Stimulated activated CD4-positive, alpha-beta T cell treated with anti-CD3 and anti-CD28 coated beads, Interleukin-2, amount 100 ng/mL, for 48 hours (primary cell): ENCODE data around the gene PSD2.

Experiments used
- DNase-seq, 2 donors: peaks; one replicate each; pipeline ENCODE4 v3.0.0-alpha.2; 2020

PSD2 gene

GRCh38 chr5:139763930-139764791, 31.4 kb upstream of the PSD2 start:
- no peak for DNase-seq

DNA sequence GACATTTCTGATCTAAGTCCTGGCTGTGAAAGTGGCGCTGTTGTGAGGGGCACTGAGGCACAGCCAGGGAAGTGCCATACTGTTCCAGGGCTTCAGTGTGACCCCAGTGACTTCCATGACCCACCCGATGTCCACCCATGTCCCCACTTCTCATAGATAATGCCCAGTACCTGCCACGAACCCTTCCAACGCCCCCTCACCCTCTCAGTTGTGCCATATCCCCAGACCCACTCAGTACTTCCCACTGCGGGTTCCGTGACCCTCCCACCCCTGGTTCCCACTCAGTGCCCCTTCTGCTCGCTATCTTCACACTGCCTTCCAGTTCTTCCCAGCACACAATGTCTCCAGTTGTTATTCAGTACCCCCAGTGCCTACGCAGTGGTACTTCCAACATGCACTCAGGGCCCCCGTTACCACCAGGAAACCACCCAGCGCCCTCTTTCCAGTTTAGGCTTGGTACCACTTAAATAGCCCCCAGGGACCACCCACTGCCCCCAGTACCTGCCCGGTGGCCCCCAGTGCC, 30.7 kb upstream of the PSD2 start:
- DNase-seq = no peak

DNA sequence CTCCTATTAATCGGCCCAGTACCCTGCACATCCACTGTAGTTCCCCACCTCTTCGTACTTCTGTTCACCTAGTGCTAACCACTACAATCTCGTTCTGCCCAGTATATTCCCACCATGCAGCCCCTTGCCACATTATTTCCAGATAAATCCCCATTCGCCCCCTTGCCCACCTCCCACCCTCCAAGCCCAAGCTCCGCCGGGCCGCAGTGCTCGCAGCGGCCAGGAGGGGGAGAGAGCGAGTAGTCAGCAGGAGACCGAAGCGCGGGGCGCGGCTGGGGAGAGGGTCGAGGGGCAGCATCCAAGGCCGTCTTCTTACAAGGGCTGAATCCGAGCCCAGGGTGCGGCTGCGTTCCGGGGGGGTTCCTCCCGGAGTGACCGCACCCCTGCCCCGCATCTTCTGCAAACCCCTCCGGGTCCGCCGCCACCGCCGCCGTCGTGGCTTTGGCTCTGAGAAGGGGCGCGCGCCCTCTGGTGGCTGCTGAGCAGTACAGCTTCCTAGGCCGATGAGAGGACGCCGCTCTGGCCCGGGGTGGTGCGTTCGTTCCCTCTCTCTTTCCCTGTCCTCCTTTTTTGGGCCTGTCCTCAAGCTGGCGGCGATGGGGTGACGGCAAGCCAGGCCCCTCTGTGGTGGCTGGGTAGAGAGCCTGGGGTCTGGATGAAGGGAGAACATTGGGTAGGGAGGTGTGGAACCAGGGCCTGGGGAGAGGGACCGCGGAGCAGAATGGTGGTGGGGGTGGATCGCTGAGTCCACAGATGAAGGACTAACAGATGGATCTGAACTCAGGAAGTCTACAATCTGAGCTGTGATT, 30.0 kb upstream of the PSD2 start:
- peak; percentile 82 to 89 for DNase-seq

DNA sequence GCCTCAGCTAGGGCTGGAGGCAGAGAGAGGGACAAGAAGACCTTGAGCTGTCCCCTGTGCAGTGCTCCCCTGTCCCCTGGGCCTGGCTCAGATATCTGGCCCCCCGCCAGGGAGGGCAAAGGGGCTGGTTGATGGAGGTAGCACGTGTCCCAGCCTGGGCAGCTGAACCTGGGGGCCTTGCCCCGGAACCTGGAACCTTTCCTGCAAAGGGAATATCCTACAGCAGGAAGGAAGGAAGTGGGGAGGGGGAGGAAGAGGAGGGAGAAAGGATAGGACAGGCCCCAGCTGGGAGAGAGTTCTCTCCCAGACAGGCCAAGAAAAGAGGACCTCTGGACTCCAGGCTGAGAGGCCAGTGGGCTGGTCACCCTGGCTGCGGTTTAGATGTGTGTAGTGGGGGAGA, 27.6 kb upstream of the PSD2 start:
- DNase-seq = no peak

- DNase-seq = no peak
Measured at GRCh38 chr5:139768807-139769465, 26.7 kb upstream of the PSD2 start.

- no peak for DNase-seq
Measured at GRCh38 chr5:139769477-139769876, 26.1 kb upstream of the PSD2 start.

- DNase-seq = no peak
Measured at GRCh38 chr5:139770722-139771121, 24.9 kb upstream of the PSD2 start.

- no peak for DNase-seq
Measured at GRCh38 chr5:139772089-139772791, 23.4 kb upstream of the PSD2 start.

GRCh38 chr5:139772927-139773690, 22.5 kb upstream of the PSD2 start:
- DNase-seq = no peak

DNA sequence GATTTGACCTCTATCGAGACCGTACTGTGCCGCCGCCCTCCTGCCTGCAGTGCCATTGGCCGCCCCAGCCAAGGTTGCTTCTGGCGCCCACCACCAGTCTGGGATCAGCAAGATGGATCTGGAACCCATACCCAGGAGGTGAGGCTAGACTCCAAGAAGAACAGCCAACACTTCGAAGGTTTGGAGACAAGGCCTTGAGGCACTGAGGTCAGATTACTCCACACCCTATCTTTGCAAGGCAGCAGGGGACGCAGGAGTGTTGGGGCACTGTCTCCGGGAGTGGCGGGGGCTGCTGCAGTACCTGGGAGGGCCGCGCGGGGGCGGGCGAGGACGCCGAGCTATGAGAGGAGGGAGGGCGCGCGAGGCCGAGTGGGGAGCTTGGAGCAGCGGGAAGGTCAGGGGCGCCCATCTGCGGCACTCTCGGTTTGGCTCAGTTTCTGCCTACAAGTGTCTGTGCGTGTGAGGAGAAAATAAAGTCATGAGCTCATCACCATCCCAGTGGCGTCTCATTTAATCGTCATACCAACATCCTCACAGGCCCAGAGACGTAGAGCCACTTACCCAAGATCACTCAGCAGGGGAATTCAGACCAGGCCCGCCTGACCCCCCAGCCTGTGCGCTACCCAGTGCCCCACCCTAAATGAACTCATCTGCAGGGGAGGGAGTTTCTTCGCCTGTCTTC, 20.5 kb upstream of the PSD2 start:
- DNase-seq = peak; percentile 86 to 89

- DNase-seq = no peak
Measured at GRCh38 chr5:139775872-139776271, 19.7 kb upstream of the PSD2 start.

DNA sequence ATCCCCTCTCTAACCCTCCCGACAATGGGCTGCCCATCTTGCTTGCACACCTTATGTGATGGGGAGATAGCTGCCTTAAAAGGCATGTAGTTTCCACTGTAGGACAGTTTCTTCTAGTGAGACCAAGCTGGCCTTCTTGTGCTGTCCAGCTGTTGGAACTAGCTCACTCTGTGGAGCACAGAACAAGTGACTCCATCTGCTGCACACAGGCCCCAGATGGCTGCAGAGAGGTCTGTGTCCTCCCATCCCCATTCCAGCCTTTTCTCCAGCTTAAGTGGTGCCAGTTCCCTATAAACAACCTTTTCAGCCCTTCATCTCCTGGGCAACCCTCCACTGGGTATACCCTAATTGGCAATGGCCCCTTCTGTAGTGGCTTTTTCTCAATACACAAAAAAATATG, 18.7 kb upstream of the PSD2 start:
- DNase-seq = no peak

- no peak for DNase-seq
Measured at GRCh38 chr5:139783436-139783965, 12.1 kb upstream of the PSD2 start.

DNA sequence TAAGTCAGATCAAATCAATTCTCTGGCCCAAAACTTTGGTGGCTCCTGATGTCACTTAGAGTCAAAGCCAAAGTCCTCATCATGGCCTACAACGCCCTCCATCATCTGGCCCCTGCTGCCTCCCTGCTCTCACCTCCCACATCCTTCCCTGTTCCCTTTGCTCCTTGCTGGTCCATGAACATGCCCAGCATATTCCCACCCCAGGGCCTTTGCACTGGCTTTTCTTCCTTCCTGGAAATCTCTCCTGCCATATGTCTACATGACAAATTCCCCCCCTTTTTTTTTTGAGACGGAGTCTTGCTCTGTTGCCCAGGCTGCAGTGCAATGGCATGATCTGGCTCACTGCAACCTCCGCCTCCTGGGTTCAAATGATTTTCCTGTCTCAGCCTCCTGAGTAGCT, 11.1 kb upstream of the PSD2 start:
- DNase-seq = no peak

GRCh38 chr5:139787257-139787567, 8.4 kb upstream of the PSD2 start:
- DNase-seq = no peak

GRCh38 chr5:139787568-139788293, 7.9 kb upstream of the PSD2 start:
- peak; percentile 90 to 93 for DNase-seq

DNA sequence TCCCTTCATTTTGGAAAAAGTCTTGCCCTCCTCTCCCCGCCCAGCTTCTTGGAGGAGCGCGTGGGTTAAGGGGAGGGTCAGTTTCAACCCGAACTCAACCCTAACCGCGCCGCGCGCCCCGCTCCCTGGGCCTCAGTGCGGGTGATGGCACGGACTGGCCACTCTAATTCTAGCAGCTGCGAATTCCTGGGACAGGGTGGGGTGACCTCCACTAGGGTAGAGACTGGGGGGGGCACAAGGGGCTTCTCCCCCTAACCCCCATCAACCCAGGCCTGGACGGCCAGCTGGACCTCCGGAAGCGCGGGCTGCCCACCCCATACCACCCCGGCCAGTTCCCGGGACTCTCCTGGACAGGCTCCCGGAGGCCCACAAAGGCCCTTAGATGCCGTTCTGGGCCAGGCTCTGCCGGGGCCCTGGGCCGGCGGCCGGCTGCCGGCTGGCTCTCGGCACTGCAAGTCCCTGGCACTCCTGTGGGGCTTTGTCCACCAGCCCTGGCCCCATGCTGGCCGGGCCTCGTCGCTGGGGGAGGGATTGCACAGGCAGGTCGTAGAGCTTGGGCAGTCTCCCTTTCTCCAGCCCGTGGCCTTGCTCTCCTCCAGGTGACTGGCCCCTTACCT, 7.2 kb upstream of the PSD2 start:
- no peak for DNase-seq

DNA sequence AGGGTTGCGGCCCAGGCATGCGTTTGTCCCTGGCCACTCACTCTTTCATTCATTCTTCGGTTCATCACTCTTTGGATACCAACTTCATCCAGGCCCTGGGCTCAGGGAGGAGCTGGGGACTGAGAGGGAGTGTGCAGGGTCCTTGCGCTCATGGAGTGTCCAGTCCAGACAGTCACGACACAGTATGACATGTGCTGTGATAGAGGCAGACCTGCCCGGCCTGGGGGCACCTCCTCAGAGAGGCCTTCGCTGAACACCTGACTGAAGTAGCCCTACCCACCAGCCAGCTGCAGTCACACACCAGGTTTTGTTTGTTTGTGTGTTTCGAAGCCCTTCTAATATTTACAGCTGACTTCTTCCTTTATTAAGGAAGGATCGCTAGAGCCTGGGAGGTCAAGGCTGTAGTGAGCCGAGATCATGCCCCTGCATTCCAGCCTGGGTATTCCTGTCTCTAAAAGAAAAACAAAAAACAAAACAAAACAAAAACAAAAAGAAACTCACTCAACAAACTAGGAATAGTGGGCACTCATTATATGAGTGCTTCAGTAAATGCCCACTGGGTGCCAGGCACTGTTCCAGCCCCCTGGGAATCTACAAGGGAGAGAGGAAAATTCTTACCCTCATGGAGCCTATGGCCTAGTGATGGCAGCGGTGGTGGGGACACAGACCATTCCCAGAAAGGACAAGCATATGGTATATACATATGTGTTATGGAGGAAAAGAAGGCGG, 6.3 kb upstream of the PSD2 start:
- DNase-seq = no peak

DNA sequence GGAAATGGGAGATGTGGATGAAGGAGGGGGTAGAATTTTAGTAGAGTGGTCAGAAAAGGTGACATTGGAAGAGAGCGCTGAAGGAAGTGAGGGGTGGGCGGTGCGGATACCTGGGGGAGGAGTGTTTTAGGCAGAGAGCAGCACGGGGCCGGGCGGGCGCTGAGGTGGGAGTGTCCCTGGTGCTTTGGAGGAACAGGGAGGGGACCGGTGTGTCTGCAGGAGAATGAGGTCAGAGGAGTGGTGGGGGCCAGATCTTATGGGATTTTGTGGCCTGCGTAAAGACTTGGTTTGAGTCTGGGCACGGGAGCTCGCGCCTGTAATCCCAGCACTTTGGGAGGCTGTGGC, 5.8 kb upstream of the PSD2 start:
- no peak for DNase-seq
